HG03354 (cell line): ENCODE data around the gene APEX1.
"Not testable (repeated sequence)": the region's sequence is repeated elsewhere in the genome, so short reads cannot be mapped to it uniquely, and the experiment has no call there.

Source experiments
- ATAC-seq: cut with Tn5 transposase; IDR thresholded peaks from one replicate; pipeline ENCODE4 v1.9.1; 2021; ENCODE audit warnings: mild to moderate bottlenecking; ENCODE audit not compliant: unreplicated experiment, poor library complexity, severe bottlenecking

APEX1 gene

DNA sequence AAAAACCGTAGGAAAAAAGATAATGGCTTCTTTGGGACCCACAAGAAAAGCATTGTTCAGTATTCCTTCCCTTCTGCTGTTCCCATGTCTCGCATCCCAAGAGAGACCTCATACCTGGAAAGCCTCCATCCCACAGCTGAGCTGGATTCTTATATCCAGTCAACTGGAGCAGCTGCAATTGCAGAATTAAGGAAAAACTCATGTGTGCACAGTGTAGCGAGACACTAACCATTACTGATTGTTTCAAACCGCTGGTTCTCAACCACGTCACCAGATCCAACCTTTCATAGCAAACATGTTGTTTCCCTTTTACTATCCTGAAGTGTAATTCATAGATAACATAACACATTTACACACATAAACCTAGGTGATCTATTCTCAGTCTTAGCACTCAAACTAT, 44.9 kb downstream of the APEX1 start:
- ATAC-seq, result no peak

DNA sequence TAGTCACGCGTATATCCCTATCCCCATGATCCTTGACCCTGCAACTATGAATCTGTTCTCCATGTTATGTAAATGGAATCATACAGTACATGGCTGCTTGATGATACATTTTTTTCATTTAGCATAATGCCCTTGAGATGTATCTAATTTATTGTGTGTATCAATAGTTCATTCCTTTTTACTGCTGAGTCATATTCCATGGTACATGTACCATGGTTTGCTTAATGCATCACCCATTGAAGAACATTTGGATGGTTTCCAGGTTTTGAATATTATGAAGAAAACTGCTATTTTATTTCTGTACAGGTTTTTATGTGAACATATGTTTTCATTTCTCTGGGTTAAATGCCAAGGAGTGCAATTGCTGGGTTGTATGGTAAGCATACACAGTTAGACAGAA, 46.3 kb downstream of the APEX1 start:
- ATAC-seq, result no peak

DNA sequence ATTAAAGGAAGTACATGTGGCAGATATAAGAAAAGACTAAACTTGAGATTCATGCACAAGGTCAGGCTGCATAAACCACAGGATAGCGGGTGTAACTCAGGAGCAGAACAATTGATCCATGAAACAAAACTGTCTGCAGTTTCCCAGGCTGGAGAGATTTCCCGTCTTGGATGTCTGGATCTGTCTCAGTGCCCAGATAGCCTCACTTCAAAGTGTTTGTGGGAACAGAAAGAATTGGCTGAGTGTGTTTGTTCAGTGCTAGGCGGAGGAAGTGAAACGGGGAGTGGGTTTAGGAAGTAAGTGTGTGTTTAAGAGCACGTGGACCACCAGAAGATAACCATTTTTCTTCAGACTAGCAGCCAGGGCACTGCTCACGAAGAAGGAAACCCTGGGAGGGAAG, 48.9 kb downstream of the APEX1 start:
- ATAC-seq, result no peak

DNA sequence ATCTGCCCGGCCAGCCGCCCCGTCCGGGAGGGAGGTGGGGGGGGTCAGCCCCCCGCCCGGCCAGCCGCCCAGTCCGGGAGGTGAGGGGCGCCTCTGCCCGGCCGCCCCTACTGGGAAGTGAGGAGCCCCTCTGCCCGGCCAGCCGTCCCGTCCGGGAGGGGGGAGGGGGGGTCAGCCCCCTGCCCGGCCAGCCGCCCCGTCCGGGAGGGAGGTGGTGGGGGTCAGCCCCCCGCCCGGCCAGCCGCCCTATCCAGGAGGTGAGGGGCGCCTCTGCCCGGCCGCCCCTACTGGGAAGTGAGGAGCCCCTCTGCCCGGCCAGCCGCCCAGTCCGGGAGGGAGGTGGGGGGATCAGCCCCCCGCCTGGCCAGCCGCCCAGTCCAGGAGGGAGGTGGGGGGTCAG, 51.2 kb downstream of the APEX1 start:
- not testable (repeated sequence) for ATAC-seq

DNA sequence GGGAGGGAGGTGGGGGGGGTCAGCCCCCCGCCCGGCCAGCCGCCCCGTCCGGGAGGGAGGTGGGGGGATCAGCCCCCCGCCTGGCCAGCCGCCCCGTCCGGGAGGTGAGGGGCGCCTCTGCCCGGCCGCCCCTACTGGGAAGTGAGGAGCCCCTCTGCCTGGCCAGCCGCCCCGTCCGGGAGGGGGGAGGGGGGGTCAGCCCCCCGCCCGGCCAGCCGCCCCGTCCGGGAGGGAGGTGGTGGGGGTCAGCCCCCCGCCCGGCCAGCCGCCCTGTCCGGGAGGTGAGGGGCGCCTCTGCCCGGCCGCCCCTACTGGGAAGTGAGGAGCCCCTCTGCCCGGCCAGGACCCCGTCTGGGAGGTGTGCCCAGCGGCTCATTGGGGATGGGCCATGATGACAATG, 51.7 kb downstream of the APEX1 start:
- ATAC-seq, result not testable (repeated sequence)
